Neural cell (in vitro differentiated cells): ENCODE data around the gene MREG. TPM values are rescaled to one million over a fixed set of nuclear protein-coding genes. Genes with fewer than 3 reads are reported as not detected.

Experiments
- H2AFZ ChIP-seq: fragments of 200-600, 300-800 bp; sonication (generic), shearing (Covaris generic); 2 replicates; pipeline ENCODE4 v1.6.0; 2014; ENCODE audit warnings: low read depth, mild to moderate bottlenecking, antibody characterized with exemption, low read length, moderate library complexity
- H3F3A ChIP-seq: fragments of 200-600 bp; shearing (Covaris generic); 2 replicates; pipeline ENCODE4 v1.6.1; 2016; ENCODE audit warnings: mild to moderate bottlenecking, moderate library complexity, mixed read lengths, antibody characterized with exemption, low read length; ENCODE audit not compliant: insufficient read depth, poor library complexity, severe bottlenecking
- H3K27ac ChIP-seq: fragments of 200-600, 300-800 bp; sonication (generic), shearing (Covaris generic); 2 replicates; pipeline ENCODE4 v1.5.1; 2014; ENCODE audit warnings: mild to moderate bottlenecking, low read length, moderate library complexity
- H3K27me3 ChIP-seq: fragments of 300-800, 200-600 bp; sonication (generic), shearing (Covaris generic); 2 replicates; pipeline ENCODE4 v1.6.0; 2014; ENCODE audit warnings: mild to moderate bottlenecking, low read depth, low read length, moderate library complexity; ENCODE audit not compliant: insufficient read depth
- H3K36me3 ChIP-seq: fragments of 300-800, 200-600 bp; sonication (generic), shearing (Covaris generic); 2 replicates; pipeline ENCODE4 v1.5.1; 2014; ENCODE audit warnings: mild to moderate bottlenecking, antibody characterized with exemption, low read length, moderate library complexity; ENCODE audit not compliant: insufficient read depth
- H3K4me2 ChIP-seq: fragments of 300-800, 200-600 bp; sonication (generic), shearing (Covaris generic); 2 replicates; pipeline ENCODE4 v1.6.0; 2014; ENCODE audit warnings: mild to moderate bottlenecking, low read length
- H3K4me3 ChIP-seq: fragments of 300-800, 200-600 bp; sonication (generic), shearing (Covaris generic); 2 replicates; pipeline ENCODE4 v1.5.1; 2014; ENCODE audit warnings: mild to moderate bottlenecking, low read length, moderate library complexity
- H3K79me2 ChIP-seq: fragments of 200-600 bp; shearing (Covaris generic); replicated peaks from 2 replicates; pipeline ENCODE4 v1.6.0; 2014; ENCODE audit warnings: mild to moderate bottlenecking, low read length, moderate library complexity; ENCODE audit not compliant: insufficient read depth
- H3K9ac ChIP-seq: fragments of 300-800, 200-600 bp; sonication (generic), shearing (Covaris generic); 2 replicates; pipeline ENCODE4 v1.6.1; 2016; ENCODE audit warnings: mild to moderate bottlenecking, low read length, mixed read lengths
- H3K9me2 ChIP-seq: fragments of 200-600 bp; shearing (Covaris generic); 2 replicates; pipeline ENCODE4 v1.6.1; 2016; ENCODE audit warnings: mild to moderate bottlenecking, low read length, mixed read lengths; ENCODE audit not compliant: insufficient read depth
- H3K9me3 ChIP-seq: fragments of 200-600, 300-800 bp; sonication (generic), shearing (Covaris generic); 2 replicates; pipeline ENCODE4 v1.6.1; 2016; ENCODE audit warnings: mild to moderate bottlenecking, mixed run types, low read length, moderate library complexity, mixed read lengths
- H4K20me1 ChIP-seq: fragments of 200-600 bp; shearing (Covaris generic); 2 replicates; pipeline ENCODE4 v1.6.1; 2016; ENCODE audit warnings: mild to moderate bottlenecking, mixed run types; ENCODE audit not compliant: insufficient read depth
- EP300 ChIP-seq: fragments of 450-650 bp; conservative IDR thresholded peaks from 2 replicates; pipeline ENCODE4 v1.6.1; 2014; ENCODE audit warnings: antibody characterized with exemption, mild to moderate bottlenecking, moderate library complexity; ENCODE audit not compliant: poor library complexity, severe bottlenecking
- EZH2 ChIP-seq: fragments of 200-600, 300-800 bp; shearing (Covaris generic), sonication (generic); IDR thresholded peaks from 2 replicates; pipeline ENCODE4 v1.6.1; 2014; ENCODE audit warnings: antibody characterized with exemption, low read length, borderline replicate concordance, mild to moderate bottlenecking; ENCODE audit not compliant: insufficient read depth, poor library complexity, severe bottlenecking
- MXI1 ChIP-seq: fragments of 450-650 bp; conservative IDR thresholded peaks from 2 replicates; pipeline ENCODE4 v1.6.1; 2014; ENCODE audit warnings: antibody characterized with exemption, mild to moderate bottlenecking; ENCODE audit not compliant: poor library complexity, severe bottlenecking
- POLR2AphosphoS5 ChIP-seq: IDR thresholded peaks from 2 replicates; pipeline ENCODE4 v1.6.1; 2012
- RAD21 ChIP-seq: fragments of 450-650 bp; conservative IDR thresholded peaks from 2 replicates; pipeline ENCODE4 v1.6.1; 2014; ENCODE audit warnings: antibody characterized with exemption, mild to moderate bottlenecking, moderate library complexity
- SMC3 ChIP-seq: fragments of 450-650 bp; conservative IDR thresholded peaks from 2 replicates; pipeline ENCODE4 v1.6.1; 2014; ENCODE audit warnings: antibody characterized with exemption, mild to moderate bottlenecking, moderate library complexity; ENCODE audit not compliant: poor library complexity
- TAF1 ChIP-seq: IDR thresholded peaks from 2 replicates; pipeline ENCODE4 v1.6.1; 2012; ENCODE audit warnings: low read depth
- polyA plus RNA-seq: library from polyadenylated mRNA; depleted of rRNA; stranded (reverse); fragments of >200 nt; gene quantifications from 2 replicates; pipeline ENCODE4 v1.2.3, GENCODE V29; 2014
- TF ChIP-seq, protein P1 (sequence below): IDR thresholded peaks from 2 replicates; pipeline ENCODE4 v1.6.1; 2012; ENCODE audit warnings: borderline replicate concordance
- TF ChIP-seq, protein P2 (sequence below): fragments of 450-650 bp; IDR thresholded peaks from 2 replicates; pipeline ENCODE4 v1.5.1; 2014; ENCODE audit warnings: antibody characterized with exemption, mild to moderate bottlenecking, moderate library complexity; ENCODE audit not compliant: poor library complexity, severe bottlenecking

Gene MREG
- polyA plus RNA-seq, 1 donor from 2014 or later: 9.1 TPM

DNA sequence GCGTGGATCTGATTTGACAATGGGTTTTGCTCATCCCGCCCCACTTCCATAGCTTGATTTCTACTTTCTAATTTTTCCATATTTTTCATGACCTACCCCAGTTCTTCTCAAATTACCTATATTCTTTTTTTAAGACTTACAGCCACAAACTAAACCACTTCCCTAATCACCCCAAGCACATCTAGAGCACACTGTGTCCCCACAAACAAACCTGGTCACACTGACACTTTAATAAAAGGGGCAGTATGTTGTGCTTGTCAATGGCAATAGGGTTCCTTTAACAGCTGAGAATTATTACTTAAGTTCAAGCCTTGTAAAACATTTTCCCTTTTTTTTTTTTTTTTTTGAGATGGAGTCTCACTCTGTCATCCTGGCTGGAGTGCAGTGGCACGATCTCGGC is 47.1 kb downstream of the MREG start:
- Histone ChIP-seq H3F3A (no peaks in the 10 kb centered on the region), H3K79me2 (no peaks in the 10 kb centered on the region), H3K9ac (no peak overlapping the region), H3K27me3 (no peaks in the 10 kb centered on the region), H3K27ac (no peak overlapping the region), H3K9me3 (no peaks in the 10 kb centered on the region), H3K9me2 (no peaks in the 10 kb centered on the region), H3K4me2 (no peak overlapping the region), H3K36me3 (no peaks in the 10 kb centered on the region), H4K20me1 (no peaks in the 10 kb centered on the region), H3K4me3 (no peak overlapping the region), H2AFZ (no peak overlapping the region)
- TF ChIP-seq SMC3 (no peak), EZH2 (no peak), RAD21 (no peak), EP300 (no peak), MXI1 (no peak), TAF1 (no peak), POLR2AphosphoS5 (no peak)
- TF ChIP-seq, protein P1, sequence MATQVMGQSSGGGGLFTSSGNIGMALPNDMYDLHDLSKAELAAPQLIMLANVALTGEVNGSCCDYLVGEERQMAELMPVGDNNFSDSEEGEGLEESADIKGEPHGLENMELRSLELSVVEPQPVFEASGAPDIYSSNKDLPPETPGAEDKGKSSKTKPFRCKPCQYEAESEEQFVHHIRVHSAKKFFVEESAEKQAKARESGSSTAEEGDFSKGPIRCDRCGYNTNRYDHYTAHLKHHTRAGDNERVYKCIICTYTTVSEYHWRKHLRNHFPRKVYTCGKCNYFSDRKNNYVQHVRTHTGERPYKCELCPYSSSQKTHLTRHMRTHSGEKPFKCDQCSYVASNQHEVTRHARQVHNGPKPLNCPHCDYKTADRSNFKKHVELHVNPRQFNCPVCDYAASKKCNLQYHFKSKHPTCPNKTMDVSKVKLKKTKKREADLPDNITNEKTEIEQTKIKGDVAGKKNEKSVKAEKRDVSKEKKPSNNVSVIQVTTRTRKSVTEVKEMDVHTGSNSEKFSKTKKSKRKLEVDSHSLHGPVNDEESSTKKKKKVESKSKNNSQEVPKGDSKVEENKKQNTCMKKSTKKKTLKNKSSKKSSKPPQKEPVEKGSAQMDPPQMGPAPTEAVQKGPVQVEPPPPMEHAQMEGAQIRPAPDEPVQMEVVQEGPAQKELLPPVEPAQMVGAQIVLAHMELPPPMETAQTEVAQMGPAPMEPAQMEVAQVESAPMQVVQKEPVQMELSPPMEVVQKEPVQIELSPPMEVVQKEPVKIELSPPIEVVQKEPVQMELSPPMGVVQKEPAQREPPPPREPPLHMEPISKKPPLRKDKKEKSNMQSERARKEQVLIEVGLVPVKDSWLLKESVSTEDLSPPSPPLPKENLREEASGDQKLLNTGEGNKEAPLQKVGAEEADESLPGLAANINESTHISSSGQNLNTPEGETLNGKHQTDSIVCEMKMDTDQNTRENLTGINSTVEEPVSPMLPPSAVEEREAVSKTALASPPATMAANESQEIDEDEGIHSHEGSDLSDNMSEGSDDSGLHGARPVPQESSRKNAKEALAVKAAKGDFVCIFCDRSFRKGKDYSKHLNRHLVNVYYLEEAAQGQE: no peak
- TF ChIP-seq, protein P2, sequence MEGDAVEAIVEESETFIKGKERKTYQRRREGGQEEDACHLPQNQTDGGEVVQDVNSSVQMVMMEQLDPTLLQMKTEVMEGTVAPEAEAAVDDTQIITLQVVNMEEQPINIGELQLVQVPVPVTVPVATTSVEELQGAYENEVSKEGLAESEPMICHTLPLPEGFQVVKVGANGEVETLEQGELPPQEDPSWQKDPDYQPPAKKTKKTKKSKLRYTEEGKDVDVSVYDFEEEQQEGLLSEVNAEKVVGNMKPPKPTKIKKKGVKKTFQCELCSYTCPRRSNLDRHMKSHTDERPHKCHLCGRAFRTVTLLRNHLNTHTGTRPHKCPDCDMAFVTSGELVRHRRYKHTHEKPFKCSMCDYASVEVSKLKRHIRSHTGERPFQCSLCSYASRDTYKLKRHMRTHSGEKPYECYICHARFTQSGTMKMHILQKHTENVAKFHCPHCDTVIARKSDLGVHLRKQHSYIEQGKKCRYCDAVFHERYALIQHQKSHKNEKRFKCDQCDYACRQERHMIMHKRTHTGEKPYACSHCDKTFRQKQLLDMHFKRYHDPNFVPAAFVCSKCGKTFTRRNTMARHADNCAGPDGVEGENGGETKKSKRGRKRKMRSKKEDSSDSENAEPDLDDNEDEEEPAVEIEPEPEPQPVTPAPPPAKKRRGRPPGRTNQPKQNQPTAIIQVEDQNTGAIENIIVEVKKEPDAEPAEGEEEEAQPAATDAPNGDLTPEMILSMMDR: no peak

DNA sequence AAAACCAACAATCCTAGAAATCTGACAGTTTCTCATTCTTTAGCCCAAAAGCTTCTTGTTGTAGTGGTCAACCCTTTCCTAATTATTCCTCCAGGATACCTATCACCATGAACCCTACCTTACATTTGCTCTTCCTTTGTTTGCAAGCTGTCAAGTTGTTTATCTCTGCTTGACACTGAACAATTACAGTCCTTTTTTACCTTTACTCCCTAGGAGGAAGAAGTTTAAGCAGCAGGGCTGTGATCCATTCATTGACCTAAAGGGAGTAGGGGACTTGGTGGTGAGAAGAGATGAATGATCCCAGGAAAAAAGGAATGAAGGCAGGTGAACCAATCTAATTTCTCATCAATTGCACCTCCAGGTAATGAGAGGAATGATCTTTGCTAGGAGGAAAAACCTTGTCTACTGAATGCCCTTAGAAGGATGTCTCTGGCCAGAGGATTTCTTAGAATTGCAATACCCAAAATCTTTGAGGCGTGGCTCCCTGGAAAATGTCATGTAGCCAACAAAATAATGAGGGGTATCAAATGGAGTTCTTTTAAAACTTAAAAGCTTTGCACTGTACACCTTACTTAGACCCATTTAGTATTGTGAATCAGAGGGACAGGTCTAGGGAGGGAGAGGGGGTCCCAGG is 47.7 kb downstream of the MREG start:
- Histone ChIP-seq H3K27ac (no peak overlapping the region), H2AFZ (no peak overlapping the region), H3K27me3 (no peaks in the 10 kb centered on the region), H3K4me3 (no peak overlapping the region), H3K4me2 (no peak overlapping the region), H3K9me3 (no peaks in the 10 kb centered on the region), H3K79me2 (no peaks in the 10 kb centered on the region), H3K36me3 (no peaks in the 10 kb centered on the region), H3F3A (no peaks in the 10 kb centered on the region), H3K9me2 (no peaks in the 10 kb centered on the region), H3K9ac (no peak overlapping the region), H4K20me1 (no peaks in the 10 kb centered on the region)
- TF ChIP-seq POLR2AphosphoS5 (no peak), RAD21 (no peak), MXI1 (no peak), SMC3 (no peak), EP300 (no peak), EZH2 (no peak), TAF1 (no peak)
- TF ChIP-seq, protein P1: no peak
- TF ChIP-seq, protein P2: no peak
